DND-41 (cell line): ENCODE measurements around the gene MAD2L2.

ENCODE experiments used
- ATAC-seq: fragments of 200-7000 bp; cut with Tn5 transposase; 3 replicates; pipeline ENCODE4 v1.9.1; 2021; ENCODE audit warnings: low read depth; ENCODE audit not compliant: insufficient read depth
- DNase-seq: peaks from one replicate; pipeline ENCODE4 v3.0.0-alpha.2; 2020
- H2AFZ ChIP-seq: 2 replicates; pipeline ENCODE4 v1.6.0; 2012; ENCODE audit warnings: low read depth, low read length
- H3K27ac ChIP-seq: 2 replicates; pipeline ENCODE4 v1.5.1; 2012; ENCODE audit warnings: low read length, inconsistent platforms
- H3K27me3 ChIP-seq: fragments of 200-600 bp; sonication (generic); 2 replicates; pipeline ENCODE4 v1.6.0; 2012; ENCODE audit warnings: low read length, mild to moderate bottlenecking, inconsistent platforms; ENCODE audit not compliant: insufficient read depth, poor library complexity
- H3K36me3 ChIP-seq: 2 replicates; pipeline ENCODE4 v1.5.1; 2012; ENCODE audit warnings: low read length, inconsistent platforms; ENCODE audit not compliant: insufficient read depth
- H3K4me1 ChIP-seq: 2 replicates; pipeline ENCODE4 v1.5.1; 2012; ENCODE audit warnings: mild to moderate bottlenecking, low read length; ENCODE audit not compliant: insufficient read depth
- H3K4me2 ChIP-seq: 2 replicates; pipeline ENCODE4 v1.6.0; 2012; ENCODE audit warnings: mild to moderate bottlenecking, moderate library complexity, low read length, inconsistent platforms; ENCODE audit not compliant: insufficient read depth
- H3K4me3 ChIP-seq, 2 experiments: fragments of 200-600 bp in 1 of 2; shearing (Covaris generic) in 1 of 2; 2 replicates each; pipeline ENCODE4 v1.5.1; 2012 to 2016; ENCODE audit warnings: inconsistent platforms in 2 of 2, low read length in 2 of 2, mild to moderate bottlenecking in 2 of 2, low read depth in 1 of 2, moderate library complexity in 1 of 2
- H3K79me2 ChIP-seq: 2 replicates; pipeline ENCODE4 v1.6.0; 2012; ENCODE audit warnings: low read length, inconsistent platforms; ENCODE audit not compliant: insufficient read depth
- H3K9ac ChIP-seq: 2 replicates; pipeline ENCODE4 v1.6.0; 2012; ENCODE audit warnings: low read depth, mild to moderate bottlenecking, inconsistent platforms, low read length, moderate library complexity
- H3K9me3 ChIP-seq: 2 replicates; pipeline ENCODE4 v1.5.1; 2012; ENCODE audit warnings: low read length, moderate library complexity, mild to moderate bottlenecking, inconsistent platforms; ENCODE audit not compliant: insufficient read depth, severe bottlenecking
- H4K20me1 ChIP-seq: 2 replicates; pipeline ENCODE4 v1.6.0; 2012; ENCODE audit warnings: low read length; ENCODE audit not compliant: insufficient read depth
- EZH2 ChIP-seq: IDR thresholded peaks from 3 replicates; pipeline ENCODE4 v1.6.1; 2012; ENCODE audit warnings: borderline replicate concordance, low read depth, mild to moderate bottlenecking, moderate library complexity, low read length, inconsistent platforms; ENCODE audit not compliant: severe bottlenecking
- TF ChIP-seq, protein P1 (sequence below): IDR thresholded peaks from 2 replicates; pipeline ENCODE4 v1.5.1; 2012; ENCODE audit warnings: borderline replicate concordance, low read length, moderate library complexity, mild to moderate bottlenecking; ENCODE audit not compliant: poor library complexity, severe bottlenecking; ENCODE audit errors: extremely low read depth

MAD2L2 gene

GRCh38 chr1:11651017-11651416, 29.9 kb downstream of the MAD2L2 start:
- Histone ChIP-seq H3K4me1 (peaks cover 9% of the 10 kb centered on the region), H3K9ac (no peak overlapping the region), H2AFZ (no peak overlapping the region), H3K79me2 (no peaks in the 10 kb centered on the region), H4K20me1 (no peaks in the 10 kb centered on the region; the same call in 1 of the 2 replicates), H3K4me3 (no peak overlapping the region), H3K4me2 (no peak overlapping the region), H3K36me3 (no peaks in the 10 kb centered on the region), H3K27me3 (no peaks in the 10 kb centered on the region), H3K9me3 (no peaks in the 10 kb centered on the region), H3K27ac (no peak overlapping the region)
- TF ChIP-seq, protein P1, sequence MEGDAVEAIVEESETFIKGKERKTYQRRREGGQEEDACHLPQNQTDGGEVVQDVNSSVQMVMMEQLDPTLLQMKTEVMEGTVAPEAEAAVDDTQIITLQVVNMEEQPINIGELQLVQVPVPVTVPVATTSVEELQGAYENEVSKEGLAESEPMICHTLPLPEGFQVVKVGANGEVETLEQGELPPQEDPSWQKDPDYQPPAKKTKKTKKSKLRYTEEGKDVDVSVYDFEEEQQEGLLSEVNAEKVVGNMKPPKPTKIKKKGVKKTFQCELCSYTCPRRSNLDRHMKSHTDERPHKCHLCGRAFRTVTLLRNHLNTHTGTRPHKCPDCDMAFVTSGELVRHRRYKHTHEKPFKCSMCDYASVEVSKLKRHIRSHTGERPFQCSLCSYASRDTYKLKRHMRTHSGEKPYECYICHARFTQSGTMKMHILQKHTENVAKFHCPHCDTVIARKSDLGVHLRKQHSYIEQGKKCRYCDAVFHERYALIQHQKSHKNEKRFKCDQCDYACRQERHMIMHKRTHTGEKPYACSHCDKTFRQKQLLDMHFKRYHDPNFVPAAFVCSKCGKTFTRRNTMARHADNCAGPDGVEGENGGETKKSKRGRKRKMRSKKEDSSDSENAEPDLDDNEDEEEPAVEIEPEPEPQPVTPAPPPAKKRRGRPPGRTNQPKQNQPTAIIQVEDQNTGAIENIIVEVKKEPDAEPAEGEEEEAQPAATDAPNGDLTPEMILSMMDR, result no peak
- no peak for TF ChIP-seq EZH2
- no peak for ATAC-seq
- no peak for DNase-seq

DNA sequence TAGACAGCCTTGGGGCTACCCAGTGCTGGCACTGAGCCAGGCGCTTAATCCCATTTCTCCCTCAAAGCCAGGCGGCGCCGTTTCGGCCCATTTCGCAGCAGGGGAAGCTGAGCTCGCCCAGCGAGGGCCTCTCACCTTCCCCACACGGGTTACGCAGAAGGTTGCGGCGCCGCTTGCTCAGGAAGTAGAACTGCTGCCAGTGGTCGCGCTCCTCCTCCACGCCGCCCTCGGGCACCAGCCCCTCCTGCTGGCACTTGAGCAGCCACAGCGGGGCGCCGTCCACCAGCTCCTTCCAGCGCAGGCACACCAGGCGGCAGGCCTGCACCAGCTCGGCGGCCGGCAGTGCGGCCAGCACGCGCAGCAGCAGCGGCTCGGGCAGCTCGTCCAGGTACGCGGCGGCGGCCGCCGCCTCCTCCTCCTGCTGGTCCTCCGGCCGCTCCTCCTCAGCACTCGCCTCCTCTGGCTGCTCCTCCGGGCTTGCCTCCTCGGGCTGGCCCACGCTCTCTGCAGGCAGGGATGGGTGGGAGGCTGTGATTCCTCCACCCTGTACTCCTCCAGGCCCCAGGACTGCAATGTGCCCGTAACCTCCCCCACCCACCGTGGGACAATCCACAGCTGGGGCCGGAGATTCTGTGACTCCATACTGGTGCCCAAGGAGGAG, 30.5 kb downstream of the MAD2L2 start:
- peak; percentile 28; the same call in 1 of the 3 replicates for ATAC-seq
- no peaks in the 10 kb centered on the region for H3K79me2 ChIP-seq
- H3K4me3 ChIP-seq, result no peak overlapping the region
- no peak overlapping the region for H3K9ac ChIP-seq
- peaks cover 3% of the 10 kb centered on the region for H3K4me1 ChIP-seq
- H3K4me2 ChIP-seq, result no peak overlapping the region
- no peaks in the 10 kb centered on the region for H3K36me3 ChIP-seq
- no peaks in the 10 kb centered on the region; the same call in 1 of the 2 replicates for H4K20me1 ChIP-seq
- no peaks in the 10 kb centered on the region for H3K27me3 ChIP-seq
- TF ChIP-seq, protein P1, result peak; percentile 35
- no peak for TF ChIP-seq EZH2
- H3K27ac ChIP-seq, result no peak overlapping the region
- DNase-seq, result peak; percentile 44
- H2AFZ ChIP-seq, result no peak overlapping the region
- no peaks in the 10 kb centered on the region for H3K9me3 ChIP-seq

- ATAC-seq (no peak), DNase-seq (no peak)
- H3K4me2 ChIP-seq, result no peak overlapping the region
- H2AFZ ChIP-seq, result no peak overlapping the region
- H3K4me1 ChIP-seq, result no peaks in the 10 kb centered on the region
- H4K20me1 ChIP-seq, result no peaks in the 10 kb centered on the region; the same call in 1 of the 2 replicates
- H3K27ac ChIP-seq, result no peak overlapping the region
- no peak overlapping the region for H3K4me3 ChIP-seq
- no peaks in the 10 kb centered on the region for H3K27me3 ChIP-seq
- H3K79me2 ChIP-seq, result no peaks in the 10 kb centered on the region
- no peaks in the 10 kb centered on the region for H3K36me3 ChIP-seq
- TF ChIP-seq EZH2, result no peak
- TF ChIP-seq, protein P1, result no peak
- H3K9me3 ChIP-seq, result no peaks in the 10 kb centered on the region
- no peak overlapping the region for H3K9ac ChIP-seq
These were observed 31.2 kb downstream of the MAD2L2 start for GRCh38 chr1:11649624-11650330.
